Activated naive CD8-positive, alpha-beta T cell treated with anti-CD3 and anti-CD28 coated beads for 36 hours (primary cell): Measurements from ENCODE around the gene MAGI1. TPM values are rescaled to one million over a fixed set of nuclear protein-coding genes. Genes with fewer than 3 reads are reported as not detected.

ENCODE experiments used
- DNase-seq: peaks from one replicate; pipeline ENCODE4 v3.0.0; 2021
- H3K27ac Mint-ChIP-seq: one replicate; pipeline ENCODE4 v1.8.0; 2022; ENCODE audit warnings: mild to moderate bottlenecking, moderate library complexity, mixed read lengths
- H3K27me3 Mint-ChIP-seq: one replicate; pipeline ENCODE4 v1.8.0; 2022; ENCODE audit warnings: mild to moderate bottlenecking, mixed read lengths
- H3K36me3 Mint-ChIP-seq: one replicate; pipeline ENCODE4 v1.8.0; 2021; ENCODE audit warnings: mild to moderate bottlenecking, mixed read lengths
- H3K4me1 Mint-ChIP-seq: one replicate; pipeline ENCODE4 v1.8.0; 2021; ENCODE audit warnings: mixed read lengths
- H3K4me3 Mint-ChIP-seq: one replicate; pipeline ENCODE4 v1.8.0; 2022; ENCODE audit warnings: mild to moderate bottlenecking, moderate library complexity, mixed read lengths
- H3K9me3 Mint-ChIP-seq: one replicate; pipeline ENCODE4 v1.8.0; 2022; ENCODE audit warnings: mixed read lengths
- total RNA-seq, 2 experiments: library from RNA; stranded (reverse); gene quantifications; one replicate each; pipeline ENCODE4 v1.2.3, GENCODE V29; 2021

Gene MAGI1
- total RNA-seq, 2 experiments from 2014 or later: 0.12 to 0.16 TPM

DNA sequence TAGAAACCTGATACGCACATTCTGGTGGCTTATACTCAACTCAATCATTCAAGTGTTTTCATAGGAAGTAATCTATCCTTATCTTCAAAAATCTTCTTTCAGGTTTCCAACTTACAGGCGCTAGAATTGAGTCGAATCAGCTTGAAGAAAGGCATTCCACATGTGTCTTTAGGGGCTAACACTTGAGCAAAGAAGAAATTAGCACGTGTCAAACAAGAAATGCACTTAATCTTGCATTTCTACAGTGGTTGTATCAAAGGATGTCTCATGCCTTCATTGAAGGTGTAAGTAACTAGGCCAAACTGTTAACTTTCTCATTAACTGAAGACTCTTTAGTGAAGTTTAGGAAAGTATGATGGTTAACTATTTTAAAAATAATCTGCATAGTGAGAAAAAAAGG lies 557.6 kb downstream of the MAGI1 start:
- Mint-ChIP-seq H3K36me3 (no peaks in the 10 kb centered on the region), H3K9me3 (no peaks in the 10 kb centered on the region), H3K4me3 (no peak overlapping the region), H3K27me3 (peaks cover 3% of the 10 kb centered on the region), H3K27ac (no peak overlapping the region), H3K4me1 (no peaks in the 10 kb centered on the region)
- DNase-seq: no peak

GRCh38 chr3:65479990-65480389 lies 558.7 kb downstream of the MAGI1 start:
- no peaks in the 10 kb centered on the region for H3K4me1 Mint-ChIP-seq
- no peaks in the 10 kb centered on the region for H3K36me3 Mint-ChIP-seq
- peaks cover 3% of the 10 kb centered on the region for H3K27me3 Mint-ChIP-seq
- no peak overlapping the region for H3K27ac Mint-ChIP-seq
- DNase-seq: no peak
- H3K4me3 Mint-ChIP-seq: no peak overlapping the region
- H3K9me3 Mint-ChIP-seq: no peaks in the 10 kb centered on the region

DNA sequence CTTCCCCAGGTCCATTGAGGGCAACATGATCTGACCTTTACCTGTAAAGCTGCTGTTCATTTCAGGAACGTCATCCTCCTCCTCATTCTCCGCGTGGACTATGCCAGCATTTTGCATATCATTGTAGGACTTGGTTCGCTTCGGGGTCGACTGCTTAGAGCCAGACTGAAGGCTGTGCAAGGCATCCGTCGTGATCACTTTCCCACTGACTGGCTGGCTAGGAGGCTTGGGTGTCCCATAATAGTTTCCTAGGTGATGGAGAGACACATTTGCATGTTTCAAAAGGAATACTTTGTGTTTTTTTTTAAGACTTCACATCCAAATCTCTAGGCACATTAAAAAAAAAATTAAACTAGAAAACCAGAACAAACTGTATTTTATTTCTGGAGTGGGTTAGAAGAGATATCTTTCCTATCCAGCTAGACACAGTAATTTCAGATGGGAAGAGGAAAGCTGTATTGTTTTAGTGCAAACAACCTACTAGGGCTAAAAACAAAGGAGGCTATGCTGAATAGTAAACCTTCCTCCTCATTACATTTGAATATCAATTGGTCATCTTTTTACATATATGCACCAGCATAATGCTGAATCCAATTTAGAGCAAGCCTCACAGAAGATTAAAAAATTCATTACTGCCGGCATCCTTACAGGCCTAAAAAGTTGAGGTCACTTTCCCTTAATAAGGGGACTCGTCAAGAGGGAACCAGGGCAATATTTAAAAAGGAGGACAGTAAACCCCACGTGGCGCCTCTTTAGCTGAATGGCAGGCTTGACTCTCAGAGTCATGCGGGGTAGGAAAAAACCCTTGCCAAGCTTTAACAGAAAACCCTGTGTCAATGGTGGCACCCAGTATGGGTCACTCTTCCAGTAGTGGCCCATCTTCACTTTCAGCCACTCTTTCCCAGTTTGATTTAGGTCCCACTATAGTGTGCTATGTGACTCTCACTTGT lies 559.9 kb downstream of the MAGI1 start:
- H3K36me3 Mint-ChIP-seq: no peaks in the 10 kb centered on the region
- no peak overlapping the region for H3K4me3 Mint-ChIP-seq
- DNase-seq: no peak
- no peak overlapping the region for H3K27ac Mint-ChIP-seq
- H3K27me3 Mint-ChIP-seq: peaks cover 3% of the 10 kb centered on the region
- H3K9me3 Mint-ChIP-seq: no peaks in the 10 kb centered on the region
- no peaks in the 10 kb centered on the region for H3K4me1 Mint-ChIP-seq

DNA sequence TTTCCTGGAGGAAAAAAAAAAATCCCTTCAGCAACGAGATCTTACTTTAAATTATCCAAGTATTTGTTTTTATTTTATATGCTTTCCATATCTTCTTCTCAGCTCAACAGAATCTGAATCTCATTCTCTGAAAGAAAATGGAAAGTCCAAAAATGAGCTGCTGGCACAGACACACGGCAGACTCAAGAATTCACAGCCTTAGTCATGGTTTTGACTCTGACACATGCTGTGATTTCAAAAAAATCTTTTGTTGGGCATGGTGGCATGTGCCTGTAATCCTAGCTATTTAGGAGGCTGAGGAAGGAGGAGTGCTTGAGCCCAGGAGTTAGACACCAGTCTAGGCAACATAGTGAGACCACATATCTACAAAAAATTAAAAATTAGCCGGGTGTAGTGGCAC lies 565.0 kb downstream of the MAGI1 start:
- Mint-ChIP-seq H3K27ac (no peak overlapping the region), H3K9me3 (no peaks in the 10 kb centered on the region), H3K4me1 (no peaks in the 10 kb centered on the region), H3K36me3 (no peaks in the 10 kb centered on the region), H3K27me3 (no peaks in the 10 kb centered on the region), H3K4me3 (no peak overlapping the region)
- no peak for DNase-seq

DNA sequence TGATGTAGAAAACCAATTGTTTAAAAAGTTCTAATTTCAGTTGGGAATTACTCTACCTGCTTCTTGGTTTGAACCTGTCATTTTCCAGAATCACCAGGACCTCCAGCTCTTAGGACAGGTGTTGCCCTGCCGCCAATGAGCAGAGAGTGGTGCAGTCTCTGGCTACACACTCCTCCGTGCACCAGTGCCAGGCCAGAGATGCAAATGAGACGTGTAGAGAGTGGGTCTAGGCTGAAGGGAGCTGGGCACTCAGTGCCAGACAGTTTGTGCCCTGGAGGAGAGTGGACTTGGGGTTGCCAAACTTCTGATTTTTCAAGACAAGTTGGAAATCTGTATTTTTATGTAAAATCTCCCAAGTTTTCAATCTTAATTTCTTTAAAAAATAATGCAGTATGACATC lies 566.2 kb downstream of the MAGI1 start:
- Mint-ChIP-seq H3K9me3 (peaks cover 1% of the 10 kb centered on the region), H3K36me3 (no peaks in the 10 kb centered on the region), H3K27ac (no peak overlapping the region), H3K4me1 (no peaks in the 10 kb centered on the region), H3K27me3 (no peaks in the 10 kb centered on the region), H3K4me3 (no peak overlapping the region)
- DNase-seq: no peak

DNA sequence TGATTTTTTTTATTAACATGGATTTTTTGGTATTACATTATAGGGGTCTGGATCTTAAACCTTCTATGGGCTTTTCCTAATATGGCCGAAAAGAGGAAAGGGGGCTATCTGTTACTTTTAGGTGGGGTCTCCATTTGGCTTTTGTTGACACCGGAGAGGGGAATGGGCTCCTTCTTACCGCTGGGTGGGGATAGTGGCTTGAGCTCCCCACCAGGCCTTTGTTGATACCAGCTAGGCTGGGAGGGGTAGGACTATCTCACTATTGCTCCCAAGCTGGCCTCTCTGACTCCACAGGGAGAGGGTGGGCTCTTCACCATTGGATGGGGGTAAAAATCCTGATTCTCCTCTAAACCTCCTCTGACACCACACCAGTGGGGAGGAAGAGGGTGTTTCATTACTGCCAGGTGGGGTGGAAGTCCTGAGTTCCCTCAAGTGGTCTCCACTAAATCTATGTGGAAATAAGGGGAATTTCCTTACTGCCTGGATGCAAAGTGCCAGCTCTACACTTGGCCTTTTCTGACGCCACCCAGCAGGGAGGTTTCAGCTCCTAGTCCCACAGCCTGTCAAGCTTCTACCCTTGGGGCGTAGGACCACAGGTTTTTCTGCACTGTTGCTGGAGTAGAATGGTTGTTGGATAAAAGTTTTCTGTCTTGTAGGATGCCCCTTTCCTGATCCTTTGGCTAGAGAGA lies 572.3 kb downstream of the MAGI1 start:
- DNase-seq: no peak
- Mint-ChIP-seq H3K36me3 (no peaks in the 10 kb centered on the region), H3K4me3 (no peak overlapping the region), H3K4me1 (no peaks in the 10 kb centered on the region), H3K27me3 (no peaks in the 10 kb centered on the region), H3K9me3 (peaks cover 22% of the 10 kb centered on the region), H3K27ac (no peak overlapping the region)

- Mint-ChIP-seq H3K27ac (no peak overlapping the region), H3K36me3 (no peaks in the 10 kb centered on the region), H3K27me3 (no peaks in the 10 kb centered on the region), H3K4me1 (no peaks in the 10 kb centered on the region), H3K9me3 (peaks cover 2% of the 10 kb centered on the region), H3K4me3 (no peak overlapping the region)
- no peak for DNase-seq
Measured at GRCh38 chr3:65449841-65450428, 588.8 kb downstream of the MAGI1 start.

GRCh38 chr3:65448120-65448519 lies 590.6 kb downstream of the MAGI1 start:
- Mint-ChIP-seq H3K4me3 (no peak overlapping the region), H3K9me3 (peaks cover 1% of the 10 kb centered on the region), H3K27ac (no peak overlapping the region), H3K27me3 (no peaks in the 10 kb centered on the region), H3K4me1 (no peaks in the 10 kb centered on the region), H3K36me3 (no peaks in the 10 kb centered on the region)
- DNase-seq: no peak

- DNase-seq: no peak
- Mint-ChIP-seq H3K36me3 (no peaks in the 10 kb centered on the region), H3K27me3 (no peaks in the 10 kb centered on the region), H3K27ac (no peak overlapping the region), H3K9me3 (no peaks in the 10 kb centered on the region), H3K4me3 (no peak overlapping the region), H3K4me1 (no peaks in the 10 kb centered on the region)
Measured at GRCh38 chr3:65445573-65446169, 593.0 kb downstream of the MAGI1 start.

GRCh38 chr3:65444447-65444815 lies 594.3 kb downstream of the MAGI1 start:
- H3K27me3 Mint-ChIP-seq: no peaks in the 10 kb centered on the region
- H3K36me3 Mint-ChIP-seq: no peaks in the 10 kb centered on the region
- H3K4me1 Mint-ChIP-seq: no peaks in the 10 kb centered on the region
- no peak overlapping the region for H3K27ac Mint-ChIP-seq
- no peak overlapping the region for H3K4me3 Mint-ChIP-seq
- H3K9me3 Mint-ChIP-seq: no peaks in the 10 kb centered on the region
- no peak for DNase-seq

GRCh38 chr3:65443739-65444446 lies 594.8 kb downstream of the MAGI1 start:
- Mint-ChIP-seq H3K36me3 (no peaks in the 10 kb centered on the region), H3K4me1 (no peaks in the 10 kb centered on the region), H3K9me3 (no peaks in the 10 kb centered on the region), H3K27ac (no peak overlapping the region), H3K4me3 (no peak overlapping the region), H3K27me3 (no peaks in the 10 kb centered on the region)
- no peak for DNase-seq

DNA sequence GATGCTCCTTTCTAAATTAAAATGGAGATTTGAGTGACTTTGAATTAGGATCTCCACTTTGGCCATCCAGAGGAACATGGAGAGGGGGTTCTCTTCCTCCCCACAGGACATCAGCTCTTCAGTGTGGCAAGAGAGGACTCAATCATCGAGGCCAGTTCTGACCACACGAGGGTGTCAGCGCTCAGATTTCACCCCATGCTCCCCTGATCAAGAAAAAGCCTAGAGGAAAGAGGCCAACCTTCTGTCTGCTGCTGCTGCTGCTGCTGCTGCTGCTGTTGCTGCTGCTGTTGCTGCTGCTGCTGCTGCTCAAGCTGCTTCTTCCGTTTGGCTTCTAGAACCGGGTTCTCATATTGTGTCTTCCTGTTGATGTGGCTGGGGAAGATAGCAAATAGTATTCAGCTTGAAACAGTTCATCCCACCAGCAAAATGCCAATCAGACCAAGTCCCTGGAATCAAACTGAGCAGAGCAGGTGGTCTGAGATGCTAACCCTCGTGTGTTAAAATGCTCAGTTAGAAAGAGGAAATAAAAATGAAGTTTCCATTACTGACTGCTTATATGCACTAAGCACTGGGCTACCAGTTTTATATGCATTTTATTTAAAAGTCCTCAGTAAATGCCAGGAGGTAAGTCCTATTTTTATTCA lies 599.0 kb downstream of the MAGI1 start:
- H3K27ac Mint-ChIP-seq: no peak overlapping the region
- no peak for DNase-seq
- no peaks in the 10 kb centered on the region for H3K36me3 Mint-ChIP-seq
- H3K27me3 Mint-ChIP-seq: peaks cover 4% of the 10 kb centered on the region
- H3K4me3 Mint-ChIP-seq: no peak overlapping the region
- no peaks in the 10 kb centered on the region for H3K4me1 Mint-ChIP-seq
- no peaks in the 10 kb centered on the region for H3K9me3 Mint-ChIP-seq

DNA sequence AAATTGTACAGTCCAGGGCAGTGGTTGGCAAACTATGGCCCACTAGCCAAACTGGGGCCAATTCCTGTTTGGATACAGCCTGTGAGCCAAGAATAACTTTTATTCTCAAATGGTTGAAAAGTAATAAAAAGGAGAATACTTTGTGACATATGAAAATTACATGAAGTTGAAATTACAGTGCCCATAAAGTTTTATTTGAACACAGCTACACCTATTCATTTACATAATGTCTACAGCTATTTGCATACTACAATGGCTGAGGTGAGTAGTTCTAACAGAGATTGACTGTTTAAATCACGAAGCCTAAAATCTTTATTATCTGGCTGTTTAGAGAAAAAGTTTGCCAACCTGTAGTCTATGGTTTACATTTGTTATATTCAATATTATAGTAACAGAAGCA lies 600.1 kb downstream of the MAGI1 start:
- Mint-ChIP-seq H3K27me3 (peaks cover 4% of the 10 kb centered on the region), H3K9me3 (no peaks in the 10 kb centered on the region), H3K36me3 (no peaks in the 10 kb centered on the region), H3K27ac (no peak overlapping the region), H3K4me3 (no peak overlapping the region), H3K4me1 (no peaks in the 10 kb centered on the region)
- DNase-seq: no peak

GRCh38 chr3:65438096-65438495 lies 600.6 kb downstream of the MAGI1 start:
- no peaks in the 10 kb centered on the region for H3K9me3 Mint-ChIP-seq
- no peaks in the 10 kb centered on the region for H3K36me3 Mint-ChIP-seq
- no peak for DNase-seq
- H3K4me1 Mint-ChIP-seq: no peaks in the 10 kb centered on the region
- no peak overlapping the region for H3K27ac Mint-ChIP-seq
- no peak overlapping the region for H3K4me3 Mint-ChIP-seq
- peaks cover 4% of the 10 kb centered on the region for H3K27me3 Mint-ChIP-seq
